Measurements from ENCODE around the gene NUCB1. TPM values are rescaled to one million over a fixed set of nuclear protein-coding genes. Genes with fewer than 3 reads are reported as not detected.
A peak's percentile ranks its signal among the peaks of the same experiment; 100 is the strongest.

NUCB1 gene
- total RNA-seq, 1 donor: 300 TPM

GRCh38 chr19:48938256-48938655 is 38.1 kb downstream of the NUCB1 start:
- no peak overlapping the region for H3K4me3 ChIP-seq (ENCODE audit: insufficient read depth, low read length)
- peak; percentile 29 for DNase-seq (ENCODE audit: insufficient read length, low spot score, missing footprints)
- no peaks in the 10 kb centered on the region for H4K20me1 ChIP-seq (ENCODE audit: insufficient read depth, low read length)
- peaks cover 4% of the 10 kb centered on the region for H3K9me3 ChIP-seq (ENCODE audit: low read depth, low read length)
- no peak overlapping the region for H2AFZ ChIP-seq (ENCODE audit: low read length)
- TF ChIP-seq CTCF (IDR thresholded peaks at IDR 0.05; ENCODE audit: extremely low read depth, low read depth, low read length): no peak
- H3K36me3 ChIP-seq (ENCODE audit: insufficient read depth, low read length): no peaks in the 10 kb centered on the region
- no peaks in the 10 kb centered on the region for H3K27me3 ChIP-seq (ENCODE audit: insufficient read depth, low read length)
- no peaks in the 10 kb centered on the region for H3K4me1 ChIP-seq (ENCODE audit: insufficient read depth, low read length)
- no peak overlapping the region for H3K27ac ChIP-seq (ENCODE audit: low read depth, low read length)
- H3K4me2 ChIP-seq (ENCODE audit: insufficient read depth, low read length): no peak overlapping the region
- H3K79me2 ChIP-seq (ENCODE audit: insufficient read depth, low read length): no peaks in the 10 kb centered on the region

- peak; percentile 47 for DNase-seq (ENCODE audit: insufficient read length, low spot score, missing footprints)
- no peak overlapping the region for H2AFZ ChIP-seq (ENCODE audit: low read length)
- TF ChIP-seq CTCF (IDR thresholded peaks at IDR 0.05; ENCODE audit: extremely low read depth, low read depth, low read length): no peak
- no peaks in the 10 kb centered on the region for H3K27me3 ChIP-seq (ENCODE audit: insufficient read depth, low read length)
- H3K27ac ChIP-seq (ENCODE audit: low read depth, low read length): no peak overlapping the region
- H3K4me1 ChIP-seq (ENCODE audit: insufficient read depth, low read length): no peaks in the 10 kb centered on the region
- H4K20me1 ChIP-seq (ENCODE audit: insufficient read depth, low read length): no peaks in the 10 kb centered on the region
- H3K9me3 ChIP-seq (ENCODE audit: low read depth, low read length): peaks cover 4% of the 10 kb centered on the region
- H3K79me2 ChIP-seq (ENCODE audit: insufficient read depth, low read length): no peaks in the 10 kb centered on the region
- no peak overlapping the region for H3K4me2 ChIP-seq (ENCODE audit: insufficient read depth, low read length)
- H3K4me3 ChIP-seq (ENCODE audit: insufficient read depth, low read length): no peak overlapping the region
- no peaks in the 10 kb centered on the region for H3K36me3 ChIP-seq (ENCODE audit: insufficient read depth, low read length)
Observed at GRCh38 chr19:48940902-48941301, 40.8 kb downstream of the NUCB1 start.

- H3K27ac ChIP-seq (ENCODE audit: low read depth, low read length): no peak overlapping the region
- H3K27me3 ChIP-seq (ENCODE audit: insufficient read depth, low read length): no peaks in the 10 kb centered on the region
- H2AFZ ChIP-seq (ENCODE audit: low read length): no peak overlapping the region
- no peaks in the 10 kb centered on the region for H4K20me1 ChIP-seq (ENCODE audit: insufficient read depth, low read length)
- DNase-seq (ENCODE audit: insufficient read length, low spot score, missing footprints): no peak
- H3K36me3 ChIP-seq (ENCODE audit: insufficient read depth, low read length): no peaks in the 10 kb centered on the region
- peaks cover 6% of the 10 kb centered on the region for H3K9me3 ChIP-seq (ENCODE audit: low read depth, low read length)
- no peak overlapping the region for H3K4me2 ChIP-seq (ENCODE audit: insufficient read depth, low read length)
- H3K4me3 ChIP-seq (ENCODE audit: insufficient read depth, low read length): no peak overlapping the region
- TF ChIP-seq CTCF (IDR thresholded peaks at IDR 0.05; ENCODE audit: extremely low read depth, low read depth, low read length): no peak
- no peaks in the 10 kb centered on the region for H3K79me2 ChIP-seq (ENCODE audit: insufficient read depth, low read length)
- no peaks in the 10 kb centered on the region for H3K4me1 ChIP-seq (ENCODE audit: insufficient read depth, low read length)
Observed at GRCh38 chr19:48943081-48943480, 43.0 kb downstream of the NUCB1 start.

- H3K27me3 ChIP-seq (ENCODE audit: insufficient read depth, low read length): no peaks in the 10 kb centered on the region
- H3K4me1 ChIP-seq (ENCODE audit: insufficient read depth, low read length): no peaks in the 10 kb centered on the region
- H3K4me3 ChIP-seq (ENCODE audit: insufficient read depth, low read length): no peak overlapping the region
- no peaks in the 10 kb centered on the region for H3K79me2 ChIP-seq (ENCODE audit: insufficient read depth, low read length)
- H4K20me1 ChIP-seq (ENCODE audit: insufficient read depth, low read length): no peaks in the 10 kb centered on the region
- H3K4me2 ChIP-seq (ENCODE audit: insufficient read depth, low read length): no peak overlapping the region
- TF ChIP-seq CTCF (IDR thresholded peaks at IDR 0.05; ENCODE audit: extremely low read depth, low read depth, low read length): no peak
- peaks cover 6% of the 10 kb centered on the region for H3K9me3 ChIP-seq (ENCODE audit: low read depth, low read length)
- no peaks in the 10 kb centered on the region for H3K36me3 ChIP-seq (ENCODE audit: insufficient read depth, low read length)
- H2AFZ ChIP-seq (ENCODE audit: low read length): no peak overlapping the region
- H3K27ac ChIP-seq (ENCODE audit: low read depth, low read length): no peak overlapping the region
- DNase-seq (ENCODE audit: insufficient read length, low spot score, missing footprints): peak; percentile 48
Observed at GRCh38 chr19:48945415-48945814, 45.3 kb downstream of the NUCB1 start.

All from osteoblast (primary cell).